ENCODE results near the gene MEA1.

GRCh38 chr6:42962096-42962495 is 51.6 kb downstream of the MEA1 start:
- TF ChIP-seq, protein P1, sequence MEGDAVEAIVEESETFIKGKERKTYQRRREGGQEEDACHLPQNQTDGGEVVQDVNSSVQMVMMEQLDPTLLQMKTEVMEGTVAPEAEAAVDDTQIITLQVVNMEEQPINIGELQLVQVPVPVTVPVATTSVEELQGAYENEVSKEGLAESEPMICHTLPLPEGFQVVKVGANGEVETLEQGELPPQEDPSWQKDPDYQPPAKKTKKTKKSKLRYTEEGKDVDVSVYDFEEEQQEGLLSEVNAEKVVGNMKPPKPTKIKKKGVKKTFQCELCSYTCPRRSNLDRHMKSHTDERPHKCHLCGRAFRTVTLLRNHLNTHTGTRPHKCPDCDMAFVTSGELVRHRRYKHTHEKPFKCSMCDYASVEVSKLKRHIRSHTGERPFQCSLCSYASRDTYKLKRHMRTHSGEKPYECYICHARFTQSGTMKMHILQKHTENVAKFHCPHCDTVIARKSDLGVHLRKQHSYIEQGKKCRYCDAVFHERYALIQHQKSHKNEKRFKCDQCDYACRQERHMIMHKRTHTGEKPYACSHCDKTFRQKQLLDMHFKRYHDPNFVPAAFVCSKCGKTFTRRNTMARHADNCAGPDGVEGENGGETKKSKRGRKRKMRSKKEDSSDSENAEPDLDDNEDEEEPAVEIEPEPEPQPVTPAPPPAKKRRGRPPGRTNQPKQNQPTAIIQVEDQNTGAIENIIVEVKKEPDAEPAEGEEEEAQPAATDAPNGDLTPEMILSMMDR (conservative IDR thresholded peaks at IDR 0.05; ENCODE audit: low read length), result no peak
- TF ChIP-seq EZH2phosphoT487 (IDR thresholded peaks at IDR 0.05; ENCODE audit: borderline replicate concordance), result no peak
